ENCODE measurements around the gene CYTL1. TPM values are rescaled to one million over a fixed set of nuclear protein-coding genes. Genes with fewer than 3 reads are reported as not detected.

Gene CYTL1
- total RNA-seq, 2 donors from 2014 or later, result 0.90 TPM; not detected in 1

DNA sequence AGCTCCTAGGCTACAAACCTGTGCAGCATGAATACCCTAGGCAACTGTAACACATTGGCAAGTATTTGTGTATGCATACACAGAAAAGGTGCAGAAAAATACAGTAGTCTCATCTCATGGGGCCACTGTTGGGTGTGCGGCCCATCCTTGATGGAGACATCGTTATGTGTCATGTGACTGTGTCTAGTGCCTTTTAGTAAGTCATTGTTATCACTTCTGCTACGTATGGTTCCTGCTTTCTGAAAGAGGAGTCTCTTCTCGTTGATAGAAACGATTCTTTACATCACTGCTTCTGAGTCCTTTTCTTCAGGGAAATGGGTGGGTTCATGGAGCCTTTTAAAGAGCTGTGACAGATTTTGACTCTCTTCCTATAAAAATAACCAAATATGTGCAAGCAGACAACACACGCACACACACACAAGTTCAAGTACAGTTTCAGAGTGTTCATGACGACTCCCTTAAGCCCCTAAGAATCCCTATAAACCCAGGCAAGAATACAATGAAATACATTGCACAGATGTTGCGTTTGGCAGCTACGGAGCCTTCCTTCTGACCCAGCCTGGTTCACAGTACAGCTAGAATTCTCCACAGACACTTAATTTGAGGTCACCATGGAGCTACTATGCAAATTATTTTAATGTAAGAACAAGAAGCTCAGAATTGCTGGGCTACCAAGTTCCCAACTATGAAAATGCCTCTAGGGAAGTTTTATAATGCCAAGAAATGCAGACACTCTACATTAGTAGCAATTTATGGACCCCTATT lies 21.8 kb upstream of the CYTL1 start:
- no peak overlapping the region for H3K27ac ChIP-seq

DNA sequence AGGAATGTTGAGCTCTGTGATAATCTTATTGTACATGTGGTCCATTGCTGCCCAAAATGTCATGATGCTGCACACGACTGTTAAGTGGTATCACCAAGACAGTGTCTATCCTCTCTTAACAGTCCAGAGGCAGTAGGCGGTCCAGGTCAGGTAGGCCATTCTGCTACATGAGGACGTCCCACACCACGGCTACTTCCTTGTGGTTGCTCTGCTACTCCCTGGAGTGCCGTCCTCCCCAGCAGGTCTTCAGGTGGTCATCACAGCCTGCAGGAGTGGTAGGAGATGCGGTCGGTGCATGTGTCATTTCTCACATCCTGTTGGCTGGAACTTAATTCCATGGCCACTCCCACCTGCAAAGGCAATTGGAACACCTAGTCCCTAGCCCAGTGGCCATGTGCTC lies 20.5 kb upstream of the CYTL1 start:
- intact Hi-C loops (cut with DNase I), result no loop called here
- Histone ChIP-seq H3K27me3 (no peaks in the 10 kb centered on the region), H3K9ac (ENCODE audit: low read depth in 2 of 2, low read length in 2 of 2) (no peak overlapping the region), H3K4me3 (no peak overlapping the region), H3K36me3 (no peaks in the 10 kb centered on the region), H3K9me3 (no peaks in the 10 kb centered on the region), H3K27ac (no peak overlapping the region), H3K4me1 (no peaks in the 10 kb centered on the region)
- TF ChIP-seq, protein P1, sequence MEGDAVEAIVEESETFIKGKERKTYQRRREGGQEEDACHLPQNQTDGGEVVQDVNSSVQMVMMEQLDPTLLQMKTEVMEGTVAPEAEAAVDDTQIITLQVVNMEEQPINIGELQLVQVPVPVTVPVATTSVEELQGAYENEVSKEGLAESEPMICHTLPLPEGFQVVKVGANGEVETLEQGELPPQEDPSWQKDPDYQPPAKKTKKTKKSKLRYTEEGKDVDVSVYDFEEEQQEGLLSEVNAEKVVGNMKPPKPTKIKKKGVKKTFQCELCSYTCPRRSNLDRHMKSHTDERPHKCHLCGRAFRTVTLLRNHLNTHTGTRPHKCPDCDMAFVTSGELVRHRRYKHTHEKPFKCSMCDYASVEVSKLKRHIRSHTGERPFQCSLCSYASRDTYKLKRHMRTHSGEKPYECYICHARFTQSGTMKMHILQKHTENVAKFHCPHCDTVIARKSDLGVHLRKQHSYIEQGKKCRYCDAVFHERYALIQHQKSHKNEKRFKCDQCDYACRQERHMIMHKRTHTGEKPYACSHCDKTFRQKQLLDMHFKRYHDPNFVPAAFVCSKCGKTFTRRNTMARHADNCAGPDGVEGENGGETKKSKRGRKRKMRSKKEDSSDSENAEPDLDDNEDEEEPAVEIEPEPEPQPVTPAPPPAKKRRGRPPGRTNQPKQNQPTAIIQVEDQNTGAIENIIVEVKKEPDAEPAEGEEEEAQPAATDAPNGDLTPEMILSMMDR (IDR thresholded peaks at IDR 0.05), result no peak
- no peak for DNase-seq

More for the DNA sequence above, 21.8 kb upstream of the CYTL1 start:
- no peaks in the 10 kb centered on the region for H3K4me1 ChIP-seq
- no peaks in the 10 kb centered on the region for H3K36me3 ChIP-seq
- no peaks in the 10 kb centered on the region for H3K9me3 ChIP-seq
- no peaks in the 10 kb centered on the region for H3K27me3 ChIP-seq
- intact Hi-C loops (cut with DNase I), result no loop called here
- H3K4me3 ChIP-seq, result no peak overlapping the region
- H3K9ac ChIP-seq (ENCODE audit: low read depth in 2 of 2, low read length in 2 of 2), result no peak overlapping the region
- TF ChIP-seq, protein P1 (IDR thresholded peaks at IDR 0.05), result no peak
- no peak for DNase-seq

DNA sequence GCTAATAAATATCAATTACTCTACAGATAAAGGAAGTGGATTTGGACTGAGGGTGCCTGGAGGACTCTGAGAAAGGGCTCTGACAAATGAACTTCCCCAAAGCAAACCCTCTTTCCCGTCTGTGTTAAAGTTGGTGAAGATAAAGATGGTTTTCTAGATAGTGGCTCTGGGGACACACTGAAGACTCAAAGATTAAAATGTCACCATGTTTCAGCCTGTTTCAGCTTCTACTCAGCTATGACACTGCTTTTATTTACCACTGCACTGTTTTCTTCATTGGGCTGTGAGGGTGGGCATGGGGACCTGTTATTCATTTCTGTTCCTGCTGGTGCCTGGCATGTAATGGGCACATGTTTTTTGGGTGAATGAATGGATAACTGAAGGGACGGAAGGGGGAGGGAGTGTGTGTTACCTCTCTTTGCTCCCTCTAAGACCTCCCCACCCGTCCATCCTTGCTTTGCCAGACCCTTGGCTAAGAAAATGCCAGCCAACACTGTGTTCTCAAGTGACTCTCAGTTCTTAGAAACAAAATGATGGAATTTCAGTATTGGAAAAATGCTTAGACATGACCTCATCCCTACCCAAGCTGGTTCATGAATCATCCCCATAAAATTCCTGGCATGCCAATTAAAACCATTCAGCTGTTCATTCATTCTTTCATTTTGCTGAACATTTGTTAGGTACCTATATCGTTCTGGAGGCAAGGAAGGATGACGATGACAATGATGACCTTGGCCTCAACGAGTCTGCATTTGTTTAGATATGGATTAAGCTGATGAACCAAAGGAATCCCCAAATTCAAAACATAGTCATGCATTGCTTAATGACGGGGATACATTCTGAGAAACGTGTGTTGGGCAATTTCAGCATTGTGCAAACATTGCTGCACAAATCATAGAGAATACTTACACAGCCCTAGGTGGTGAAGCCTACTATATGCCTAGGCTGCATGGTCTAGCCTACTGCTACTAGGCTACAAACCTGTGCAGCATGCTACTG lies 18.6 kb upstream of the CYTL1 start:
- Histone ChIP-seq H3K36me3 (no peaks in the 10 kb centered on the region), H3K4me3 (no peak overlapping the region), H3K4me1 (no peaks in the 10 kb centered on the region), H3K9ac (ENCODE audit: low read depth in 2 of 2, low read length in 2 of 2) (no peak overlapping the region), H3K9me3 (no peaks in the 10 kb centered on the region), H3K27me3 (no peaks in the 10 kb centered on the region), H3K27ac (no peak overlapping the region)
- TF ChIP-seq, protein P1 (IDR thresholded peaks at IDR 0.05), result no peak
- no peak for DNase-seq
- intact Hi-C loops (cut with DNase I), result no loop called here

DNA sequence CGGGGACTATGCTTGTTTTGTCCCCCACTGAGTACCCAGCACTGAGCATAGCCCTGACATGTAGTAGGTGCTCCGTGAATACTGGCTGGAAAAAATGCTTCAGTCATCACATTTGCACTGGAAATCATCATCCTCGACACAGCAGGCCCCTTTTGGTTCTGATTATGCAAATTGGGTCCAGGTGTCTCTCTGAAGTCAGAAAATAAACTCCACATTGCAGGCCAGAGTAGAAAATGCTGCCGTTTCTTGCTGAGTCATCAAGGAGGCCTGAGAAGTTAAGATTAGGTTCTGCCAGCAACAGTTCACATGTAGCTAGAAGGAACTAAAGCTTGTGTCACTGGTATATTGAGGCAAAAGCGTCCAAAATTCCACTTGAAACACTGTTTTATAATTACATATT lies 17.0 kb upstream of the CYTL1 start:
- Histone ChIP-seq H3K4me1 (no peaks in the 10 kb centered on the region), H3K27ac (no peak overlapping the region), H3K4me3 (no peak overlapping the region), H3K9ac (ENCODE audit: low read depth in 2 of 2, low read length in 2 of 2) (no peak overlapping the region), H3K9me3 (no peaks in the 10 kb centered on the region), H3K27me3 (no peaks in the 10 kb centered on the region), H3K36me3 (no peaks in the 10 kb centered on the region)
- no peak for DNase-seq
- intact Hi-C loops (cut with DNase I), result no loop called here
- TF ChIP-seq, protein P1 (IDR thresholded peaks at IDR 0.05), result no peak

GRCh38 chr4:5034206-5034605 lies 14.9 kb upstream of the CYTL1 start:
- Histone ChIP-seq H3K27ac (no peak overlapping the region), H3K9ac (ENCODE audit: low read depth in 2 of 2, low read length in 2 of 2) (no peak overlapping the region), H3K9me3 (no peaks in the 10 kb centered on the region)

More at GRCh38 chr4:5034206-5034605, 14.9 kb upstream of the CYTL1 start:
- TF ChIP-seq, protein P1 (IDR thresholded peaks at IDR 0.05), result no peak
- no peaks in the 10 kb centered on the region for H3K36me3 ChIP-seq
- no peaks in the 10 kb centered on the region for H3K4me1 ChIP-seq
- H3K27me3 ChIP-seq, result no peaks in the 10 kb centered on the region
- intact Hi-C loops (cut with DNase I), result no loop called here
- DNase-seq, result no peak
- H3K4me3 ChIP-seq, result no peak overlapping the region
